T-helper 9 cell (primary cell): ENCODE measurements around the gene GPR155.
"Not testable (repeated sequence)": the region's sequence is repeated elsewhere in the genome, so short reads cannot be mapped to it uniquely, and the experiment has no call there.

Experiments
- DNase-seq: peaks from one replicate; pipeline ENCODE4 v3.0.0-alpha.2; 2020

The GPR155 gene

GRCh38 chr2:174438146-174438886 lies 48.5 kb downstream of the GPR155 start:
- DNase-seq = no peak

DNA sequence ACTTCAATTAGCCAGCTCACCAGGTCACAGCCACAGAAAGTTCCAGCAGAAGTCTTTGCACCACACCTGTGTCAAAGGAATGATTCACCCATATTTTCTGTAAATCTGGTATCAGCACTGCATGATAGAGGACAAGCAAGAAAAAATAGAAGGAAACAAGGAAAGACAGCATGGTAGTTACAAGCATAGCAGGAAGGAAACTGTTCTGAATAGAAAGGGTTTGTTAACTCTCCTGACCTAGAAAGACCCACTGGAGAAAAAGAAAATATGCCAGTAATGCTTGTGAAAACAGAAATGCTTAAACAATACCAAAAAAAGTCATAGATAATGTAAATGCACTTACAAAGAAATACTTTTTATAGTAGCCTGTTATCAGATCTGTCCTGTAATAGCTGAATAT lies 50.5 kb downstream of the GPR155 start:
- DNase-seq = no peak

GRCh38 chr2:174431902-174432301 lies 54.9 kb downstream of the GPR155 start:
- DNase-seq = no peak

GRCh38 chr2:174430066-174430465 lies 56.8 kb downstream of the GPR155 start:
- DNase-seq = no peak

- no peak for DNase-seq
Observed at GRCh38 chr2:174428214-174428613, 58.6 kb downstream of the GPR155 start.

GRCh38 chr2:174412256-174412655 lies 74.6 kb downstream of the GPR155 start:
- no peak for DNase-seq

- DNase-seq = not testable (repeated sequence)
Observed at GRCh38 chr2:174410039-174410438, 76.8 kb downstream of the GPR155 start.

- no peak for DNase-seq
Observed at GRCh38 chr2:174403628-174404027, 83.2 kb downstream of the GPR155 start.

- no peak for DNase-seq
Observed at GRCh38 chr2:174400853-174401252, 86.0 kb downstream of the GPR155 start.

- no peak for DNase-seq
Observed at GRCh38 chr2:174399171-174399570, 87.7 kb downstream of the GPR155 start.

GRCh38 chr2:174397773-174398172 lies 89.1 kb downstream of the GPR155 start:
- DNase-seq = no peak

GRCh38 chr2:174395969-174396630 lies 90.7 kb downstream of the GPR155 start:
- no peak for DNase-seq

- peak; percentile 65 for DNase-seq
Observed at GRCh38 chr2:174395284-174395968, 91.4 kb downstream of the GPR155 start, which contains the start of gene SCRN3. Gene SCRN3, plus strand, starts transcription at chr2:174395730. Its CDS starts 2,554 bp downstream, at chr2:174398284.

DNA sequence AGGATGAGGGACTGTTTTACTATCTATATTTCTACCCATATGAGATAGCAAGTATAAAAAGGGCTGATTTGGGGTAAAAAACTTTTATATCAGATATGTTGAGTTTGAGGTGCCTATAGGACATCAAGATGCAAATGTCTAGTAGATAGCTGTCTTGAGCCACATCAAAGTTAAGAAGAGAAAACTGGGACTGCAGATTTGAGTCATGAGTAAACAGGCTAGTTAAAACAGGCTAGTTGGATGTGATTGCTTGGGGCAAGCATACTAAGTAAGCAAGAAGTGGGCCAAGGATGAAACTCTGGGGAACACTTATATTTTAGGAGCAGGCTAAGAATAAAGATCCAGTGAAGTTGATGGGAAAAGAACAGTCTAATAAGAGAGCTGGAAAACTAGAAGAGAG lies 94.1 kb downstream of the GPR155 start:
- no peak for DNase-seq

DNA sequence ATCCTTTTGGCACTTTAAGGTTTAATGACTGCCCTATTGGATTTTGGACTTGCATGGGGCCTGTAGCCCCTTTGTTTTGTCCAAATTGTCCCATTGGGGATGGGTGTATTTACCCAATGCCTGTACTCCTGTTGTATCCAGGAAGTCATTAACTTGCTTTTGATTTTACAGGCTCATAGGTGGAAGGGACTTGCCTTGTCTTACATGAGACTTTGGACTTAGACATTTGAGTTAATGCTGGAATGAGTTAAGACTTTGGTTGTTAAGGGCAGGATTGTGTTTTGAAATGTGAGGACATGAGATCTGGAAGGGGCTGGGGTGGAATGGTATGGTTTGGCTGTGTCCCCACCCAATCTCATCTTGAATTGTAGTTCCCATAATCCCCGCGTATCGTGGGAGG lies 96.5 kb downstream of the GPR155 start:
- not testable (repeated sequence) for DNase-seq

DNA sequence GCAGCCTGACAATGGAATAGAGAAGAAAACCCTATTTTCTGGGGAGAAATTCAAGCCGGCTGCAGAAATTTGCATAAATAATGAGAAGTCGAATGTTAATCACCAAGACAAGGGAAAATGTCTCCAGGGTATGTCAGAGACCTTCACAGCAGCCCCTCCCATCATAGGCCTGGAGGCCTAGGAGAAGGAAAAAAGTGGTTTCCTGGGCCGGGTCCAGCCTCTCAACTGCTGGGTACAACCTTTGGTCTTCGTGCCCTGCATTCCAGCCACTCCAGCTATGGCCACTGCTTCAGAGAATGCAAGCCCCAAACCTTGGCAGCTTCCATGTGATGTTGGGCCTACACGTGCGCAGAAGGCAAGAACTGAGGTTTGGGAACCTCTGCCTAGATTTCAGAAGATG lies 97.3 kb downstream of the GPR155 start:
- no peak for DNase-seq

- not testable (repeated sequence) for DNase-seq
Observed at GRCh38 chr2:174388706-174389105, 98.1 kb downstream of the GPR155 start.

DNA sequence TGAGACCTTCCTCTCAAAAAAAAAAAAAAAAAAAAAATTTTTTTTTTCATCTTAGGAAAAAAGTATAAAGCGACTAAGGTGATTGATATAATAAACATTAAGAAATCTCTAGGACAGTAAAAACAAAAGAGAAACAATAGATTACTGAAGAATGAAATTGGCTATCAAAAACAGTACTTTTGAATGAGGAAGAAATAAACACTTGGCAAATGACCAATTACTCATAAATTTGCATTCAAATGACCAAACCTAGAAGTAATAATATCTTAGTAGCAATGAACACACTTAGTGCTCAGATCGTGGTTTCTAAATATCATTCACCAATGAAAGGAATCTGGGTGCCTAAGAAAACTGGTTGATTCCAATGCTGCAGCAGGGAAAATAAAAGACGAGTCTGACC lies 101.6 kb downstream of the GPR155 start:
- DNase-seq = no peak

GRCh38 chr2:174383796-174384195 lies 103.0 kb downstream of the GPR155 start:
- DNase-seq = no peak
